B cell (primary cell): ENCODE results near the gene AIG1.

ENCODE experiments used
- CTCF ChIP-seq: fragments of 200-600 bp; IDR thresholded peaks from one replicate; pipeline ENCODE4 v1.8.0; 2022; ENCODE audit warnings: antibody characterized with exemption, mild to moderate bottlenecking
- EZH2 ChIP-seq: IDR thresholded peaks from 2 replicates; pipeline ENCODE4 v1.6.1; 2012; ENCODE audit warnings: borderline replicate concordance, low read depth, mild to moderate bottlenecking, moderate library complexity, low read length; ENCODE audit not compliant: insufficient read depth, poor library complexity, severe bottlenecking

- TF ChIP-seq CTCF (no peak), EZH2 (no peak)
These were observed 153.2 kb downstream of the AIG1 start for GRCh38 chr6:143213859-143214376.
